K562 (cell line): ENCODE data around the gene CHGA. TPM values are rescaled to one million over a fixed set of nuclear protein-coding genes. Genes with fewer than 3 reads are reported as not detected.

Experiments used
- ATAC-seq: fragments of 200-7000 bp; cut with Tn5 transposase; 3 replicates; pipeline ENCODE4 v1.9.1; 2020; ENCODE audit warnings: moderate library complexity
- BruUV-seq: library from RNA; stranded (reverse); fragments of 400-500 nt; replicated peaks from 2 replicates; lab custom pipeline; 2021; lab: Mats Ljungman, UMichigan
- CTCF ChIA-PET: fragments of 300-600 bp; formaldehyde crosslinking; extraction: SDS; loops from one replicate; lab custom pipeline; 2021; ENCODE audit warnings: low intra/inter-chr PET ratio; lab: Yijun Ruan, JAX
- POLR2A ChIA-PET: fragments of 300-600, 350-650 bp; sonication (Branson Sonifier 250); formaldehyde crosslinking; extraction: SDS; loops from one replicate; lab custom pipeline; 2021; ENCODE audit warnings: antibody characterized with exemption, inconsistent platforms; lab: Yijun Ruan, JAX
- DNase-seq, 4 experiments: peaks; one replicate each; pipeline versions ENCODE4 v3.0.0 to v3.0.0-alpha.2; 2011 to 2018; ENCODE audit warnings: low spot score in 3 of 4, mixed read lengths in 3 of 4; ENCODE audit errors: extremely low read depth in 1 of 4
- FAIRE-seq: peaks from 2 replicates; lab custom pipeline; 2011; peaks lifted over from hg19 to GRCh38; lab: Jason Lieb, UNC
- H2AFZ ChIP-seq: 2 replicates; pipeline ENCODE4 v1.6.0; 2011; ENCODE audit warnings: low read depth, low read length, control low read depth, inconsistent platforms
- H3K27ac ChIP-seq: fragments of 200-600 bp; 3 replicates; pipeline ENCODE4 v1.8.0; 2011; ENCODE audit warnings: low read depth, mild to moderate bottlenecking, control low read depth, inconsistent platforms, low read length, moderate library complexity, mixed read lengths; ENCODE audit errors: extremely low read depth
- H3K27me3 ChIP-seq, 2 experiments: fragments of 300-600 bp in 1 of 2; 2 replicates in 1 of 2; 3 replicates in 1 of 2; pipeline versions ENCODE4 v1.6.0 to v1.8.0; 2011; ENCODE audit warnings: inconsistent platforms in 2 of 2, low read length in 2 of 2, mild to moderate bottlenecking in 1 of 2, mixed read lengths in 1 of 2, moderate library complexity in 1 of 2; ENCODE audit not compliant: control insufficient read depth in 2 of 2, insufficient read depth in 2 of 2
- H3K36me3 ChIP-seq: fragments of 300-600 bp; 3 replicates; pipeline ENCODE4 v1.8.0; 2011; ENCODE audit warnings: mild to moderate bottlenecking, low read length, inconsistent platforms; ENCODE audit not compliant: control insufficient read depth, insufficient read depth
- H3K4me1 ChIP-seq, 2 experiments: fragments of 200-600 bp in 1 of 2; replicated peaks in 1 of 2; 2 replicates in 1 of 2; 3 replicates in 1 of 2; pipeline versions ENCODE4 v1.5.1 to v1.8.0; 2011; ENCODE audit warnings: inconsistent platforms in 2 of 2, low read length in 2 of 2, mild to moderate bottlenecking in 1 of 2, mixed read lengths in 1 of 2, moderate library complexity in 1 of 2; ENCODE audit not compliant: control insufficient read depth in 2 of 2, insufficient read depth in 2 of 2
- H3K4me2 ChIP-seq: 2 replicates; pipeline ENCODE4 v1.6.1; 2011; ENCODE audit warnings: low read length, control low read depth, inconsistent platforms, mixed read lengths; ENCODE audit not compliant: insufficient read depth
- H3K4me3 ChIP-seq: fragments of 200-600 bp; sonication (generic), shearing (Covaris generic); 2 replicates; pipeline ENCODE4 v1.5.1; 2016; ENCODE audit warnings: control low read depth, inconsistent platforms
- H3K79me2 ChIP-seq: fragments of 200-600 bp; 3 replicates; pipeline ENCODE4 v1.8.0; 2011; ENCODE audit warnings: low read length, inconsistent platforms; ENCODE audit not compliant: control insufficient read depth, insufficient read depth
- H3K9ac ChIP-seq, 2 experiments: 2 replicates each; pipeline versions ENCODE4 v1.6.0 to v1.6.1; 2011; ENCODE audit warnings: low read depth in 2 of 2, low read length in 2 of 2, control low read depth in 1 of 2, inconsistent platforms in 1 of 2, mild to moderate bottlenecking in 1 of 2, mixed read lengths in 1 of 2; ENCODE audit not compliant: insufficient read depth in 1 of 2
- H3K9me1 ChIP-seq: one replicate; pipeline ENCODE4 v1.6.0; 2011; ENCODE audit warnings: inconsistent platforms, mild to moderate bottlenecking, low read length, moderate library complexity; ENCODE audit not compliant: control insufficient read depth, insufficient read depth
- H3K9me3 ChIP-seq: replicated peaks from 2 replicates; pipeline ENCODE4 v1.5.1; 2011; ENCODE audit warnings: low read depth, low read length, inconsistent platforms; ENCODE audit not compliant: control insufficient read depth, insufficient read depth
- H4K20me1 ChIP-seq: replicated peaks from 2 replicates; pipeline ENCODE4 v1.6.1; 2011; ENCODE audit warnings: low read length, inconsistent platforms, mixed read lengths; ENCODE audit not compliant: control insufficient read depth, insufficient read depth
- E2F3 ChIP-seq: fragments of 250-450 bp; sonication (Bioruptor Pico); IDR thresholded peaks from 2 replicates; pipeline ENCODE4 v1.4.0; 2020; ENCODE audit warnings: mild to moderate bottlenecking
- RBM25 ChIP-seq: fragments of 200-400 bp; formaldehyde crosslinking; IDR thresholded peaks from 2 replicates; pipeline ENCODE4 v1.6.1; 2018; ENCODE audit warnings: low read length, low read depth, moderate library complexity; ENCODE audit not compliant: severe bottlenecking
- ZBTB12 ChIP-seq: fragments of 250-450 bp; sonication (Bioruptor Pico); IDR thresholded peaks from 2 replicates; pipeline ENCODE4 v1.4.0; 2020
- ZFP36 ChIP-seq: fragments of 150-350 bp; IDR thresholded peaks from 2 replicates; pipeline ENCODE4 v1.6.1; 2018; ENCODE audit warnings: low read length, low read depth; ENCODE audit not compliant: partially characterized antibody
- WGBS: fragments of 100-300 bp; shearing (Covaris generic); methylation state at CpG from one replicate; pipeline ENCODE4 v1.1.6; 2016; ENCODE audit warnings: low coverage, mixed read lengths; ENCODE audit not compliant: insufficient coverage; ENCODE audit errors: missing lambda C conversion rate; 5-methylcytosine and 5-hydroxymethylcytosine counted together
- in situ Hi-C: fragments of 300-500 bp; cut with MboI; formaldehyde crosslinking; loops from 4 replicates; pipeline ENCODE4 v1.15.0; 2018; ENCODE audit warnings: inconsistent platforms, mixed read lengths
- intact Hi-C: fragments of 100-400 bp; cut with micrococcal nuclease; formaldehyde crosslinking; loops from 2 replicates; pipeline ENCODE4 v1.14.2; 2022
- polyA plus RNA-seq, 8 experiments: library from polyadenylated mRNA; depleted of rRNA in 4 of 8; stranded (reverse) in 5 of 8; unstranded in 3 of 8; fragments of >200 nt; fragmentation: Nextera tagmentation in 2 of 8; fragmentation: Illumina TruSeq in 1 of 8; extraction: Ambion mirVana in 2 of 8; extraction: Trizol in 1 of 8; gene quantifications; 2 replicates each; pipeline versions ENCODE4 v1.2.1 to v1.2.3, GENCODE V29; 2011 to 2014; ENCODE audit warnings: inconsistent platforms in 1 of 8, missing spikeins in 1 of 8
- total RNA-seq, 7 experiments: library from RNA; depleted of rRNA in 6 of 7; stranded (reverse); fragments of >200 nt in 6 of 7; fragmentation: Illumina TruSeq in 2 of 7; extraction: Trizol in 2 of 7; gene quantifications; 2 replicates each; pipeline versions ENCODE4 v1.2.1 to v1.2.3, GENCODE V29; 2011 to 2021; ENCODE audit warnings: low replicate concordance in 1 of 7
- TF ChIP-seq, protein P1 (sequence below): fragments of 250-450 bp; sonication (Bioruptor Pico); IDR thresholded peaks from 2 replicates; pipeline ENCODE4 v1.9.0; 2021; ENCODE audit warnings: mild to moderate bottlenecking
- TF ChIP-seq, protein P2 (sequence below): fragments of 450-650 bp; IDR thresholded peaks from 2 replicates; pipeline ENCODE4 v1.6.1; 2014; ENCODE audit warnings: low read depth, mild to moderate bottlenecking, moderate library complexity, borderline replicate concordance

CHGA gene
- total and polyA plus RNA-seq, 9 of the 15 experiments (the other 6 are each of a cell fraction or from before 2014, with no cell fraction given) = not detected

GRCh38 chr14:92925446-92925845, 2.5 kb downstream of the CHGA start:
- peaks cover 0 to 6% of the 10 kb centered on the region in 2 experiments; a peak in 1 of 5 replicates for H3K27me3 ChIP-seq
- no peak overlapping the region for H3K4me3 ChIP-seq
- H3K9me1 ChIP-seq = no peaks in the 10 kb centered on the region
- no peak overlapping the region for H3K9ac ChIP-seq
- no peaks in the 10 kb centered on the region for H3K79me2 ChIP-seq
- CTCF ChIA-PET = no interaction called here
- ATAC-seq = no peak
- H4K20me1 ChIP-seq = no peaks in the 10 kb centered on the region; the same call in 1 of the 2 replicates
- in situ Hi-C loops (no loop called here), intact Hi-C loops (no loop called here)
- H3K4me1 ChIP-seq = peaks cover 0 to 7% of the 10 kb centered on the region in 2 experiments; a peak in 1 of 5 replicates
- H3K4me2 ChIP-seq = no peak overlapping the region
- TF ChIP-seq ZBTB12 (no peak), ZFP36 (peak; percentile 38), RBM25 (peak; percentile 55), E2F3 (CRISPR knock-in tag) (no peak)
- TF ChIP-seq, protein P1, sequence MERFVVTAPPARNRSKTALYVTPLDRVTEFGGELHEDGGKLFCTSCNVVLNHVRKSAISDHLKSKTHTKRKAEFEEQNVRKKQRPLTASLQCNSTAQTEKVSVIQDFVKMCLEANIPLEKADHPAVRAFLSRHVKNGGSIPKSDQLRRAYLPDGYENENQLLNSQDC (CRISPR knock-in tag) = no peak
- TF ChIP-seq, protein P2, sequence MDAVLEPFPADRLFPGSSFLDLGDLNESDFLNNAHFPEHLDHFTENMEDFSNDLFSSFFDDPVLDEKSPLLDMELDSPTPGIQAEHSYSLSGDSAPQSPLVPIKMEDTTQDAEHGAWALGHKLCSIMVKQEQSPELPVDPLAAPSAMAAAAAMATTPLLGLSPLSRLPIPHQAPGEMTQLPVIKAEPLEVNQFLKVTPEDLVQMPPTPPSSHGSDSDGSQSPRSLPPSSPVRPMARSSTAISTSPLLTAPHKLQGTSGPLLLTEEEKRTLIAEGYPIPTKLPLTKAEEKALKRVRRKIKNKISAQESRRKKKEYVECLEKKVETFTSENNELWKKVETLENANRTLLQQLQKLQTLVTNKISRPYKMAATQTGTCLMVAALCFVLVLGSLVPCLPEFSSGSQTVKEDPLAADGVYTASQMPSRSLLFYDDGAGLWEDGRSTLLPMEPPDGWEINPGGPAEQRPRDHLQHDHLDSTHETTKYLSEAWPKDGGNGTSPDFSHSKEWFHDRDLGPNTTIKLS = no peak
- TF ChIP-seq, all 486 proteins: peak for 2
- no TSS peak for BruUV-seq
- DNase-seq (no peak), FAIRE-seq (no peak)
- no peak overlapping the region for H3K27ac ChIP-seq
- no peaks in the 10 kb centered on the region for H3K36me3 ChIP-seq
- POLR2A ChIA-PET = no interaction called here
- H2AFZ ChIP-seq = no peak overlapping the region
- no peaks in the 10 kb centered on the region for H3K9me3 ChIP-seq
- WGBS = 3% methylated on average over 6 of the region's 6 CpGs
